ENCODE data around the gene RASA2. TPM values are rescaled to one million over a fixed set of nuclear protein-coding genes. Genes with fewer than 3 reads are reported as not detected.

Gene RASA2
- total RNA-seq, 1 donor from 2014 or later = 42.3 TPM

DNA sequence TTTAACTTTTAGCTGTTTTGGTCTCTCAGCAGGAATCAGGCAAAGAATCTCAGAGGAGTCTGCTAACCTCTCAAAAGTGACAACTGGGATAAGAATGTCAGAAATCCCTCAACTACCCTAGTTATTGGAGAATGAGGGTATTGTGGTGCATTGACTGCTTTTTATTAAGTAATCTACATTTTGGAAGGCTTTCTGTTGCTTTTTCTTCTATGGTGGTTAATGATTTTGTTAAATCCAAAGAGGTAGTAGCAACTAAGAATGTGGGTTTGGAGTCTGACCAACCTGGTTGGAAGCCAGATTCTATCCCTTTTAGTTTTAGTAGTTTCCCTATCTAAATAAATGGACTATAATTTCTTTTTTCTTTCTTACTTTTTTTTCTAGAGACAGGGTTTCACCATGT, 156.6 kb downstream of the RASA2 start:
- intact Hi-C loops (cut with micrococcal nuclease) = no loop called here
- Mint-ChIP-seq H3K9me3 (no peaks in the 10 kb centered on the region), H3K4me1 (no peaks in the 10 kb centered on the region), H3K4me3 (no peak overlapping the region), H3K27me3 (peaks cover 7% of the 10 kb centered on the region), H3K36me3 (ENCODE audit: low read depth) (no peaks in the 10 kb centered on the region), H3K27ac (no peak overlapping the region)
- TF ChIP-seq, protein P1, sequence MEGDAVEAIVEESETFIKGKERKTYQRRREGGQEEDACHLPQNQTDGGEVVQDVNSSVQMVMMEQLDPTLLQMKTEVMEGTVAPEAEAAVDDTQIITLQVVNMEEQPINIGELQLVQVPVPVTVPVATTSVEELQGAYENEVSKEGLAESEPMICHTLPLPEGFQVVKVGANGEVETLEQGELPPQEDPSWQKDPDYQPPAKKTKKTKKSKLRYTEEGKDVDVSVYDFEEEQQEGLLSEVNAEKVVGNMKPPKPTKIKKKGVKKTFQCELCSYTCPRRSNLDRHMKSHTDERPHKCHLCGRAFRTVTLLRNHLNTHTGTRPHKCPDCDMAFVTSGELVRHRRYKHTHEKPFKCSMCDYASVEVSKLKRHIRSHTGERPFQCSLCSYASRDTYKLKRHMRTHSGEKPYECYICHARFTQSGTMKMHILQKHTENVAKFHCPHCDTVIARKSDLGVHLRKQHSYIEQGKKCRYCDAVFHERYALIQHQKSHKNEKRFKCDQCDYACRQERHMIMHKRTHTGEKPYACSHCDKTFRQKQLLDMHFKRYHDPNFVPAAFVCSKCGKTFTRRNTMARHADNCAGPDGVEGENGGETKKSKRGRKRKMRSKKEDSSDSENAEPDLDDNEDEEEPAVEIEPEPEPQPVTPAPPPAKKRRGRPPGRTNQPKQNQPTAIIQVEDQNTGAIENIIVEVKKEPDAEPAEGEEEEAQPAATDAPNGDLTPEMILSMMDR (IDR thresholded peaks at IDR 0.05) = no peak
- no peak for ATAC-seq (ENCODE audit: low read depth)
- CTCF ChIA-PET = interaction anchor here (0.8 kb wide), 1 partner anchor 10 kb away, joined by 3 read pairs; no protein-coding TSS in a partner anchor
- POLR2A ChIA-PET = no interaction called here
- DNase-seq = no peak

DNA sequence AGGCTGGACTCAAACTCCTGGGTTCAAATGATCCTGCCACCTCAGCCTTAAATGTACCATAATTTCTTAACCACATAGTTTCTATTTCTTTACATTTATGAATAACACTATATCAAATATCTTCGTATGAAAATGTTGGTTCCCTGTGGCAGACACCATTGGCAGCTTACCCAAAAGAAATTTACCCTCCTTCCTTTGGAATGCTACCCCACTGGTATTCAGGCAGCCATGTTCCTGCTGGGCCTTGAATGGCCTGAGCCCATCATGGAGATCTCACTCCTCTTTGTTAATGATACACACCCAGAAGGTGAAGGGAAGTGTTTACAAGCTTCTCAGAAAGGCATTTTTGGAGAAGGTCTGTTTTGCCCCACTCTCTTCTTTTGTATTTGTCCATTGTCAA, 157.0 kb downstream of the RASA2 start:
- Mint-ChIP-seq H3K27me3 (peaks cover 5% of the 10 kb centered on the region), H3K4me3 (no peak overlapping the region), H3K27ac (no peak overlapping the region), H3K4me1 (no peaks in the 10 kb centered on the region), H3K9me3 (no peaks in the 10 kb centered on the region), H3K36me3 (ENCODE audit: low read depth) (no peaks in the 10 kb centered on the region)
- ATAC-seq (ENCODE audit: low read depth) (no peak), DNase-seq (no peak)
- intact Hi-C loops (cut with micrococcal nuclease) = loop anchor here (2.0 kb wide), 1 partner anchor 269 kb away; no protein-coding TSS in a partner anchor
- ChIA-PET POLR2A (no interaction called here), CTCF (interaction anchor here (0.8 kb wide), 1 partner anchor 10 kb away, joined by 3 read pairs; no protein-coding TSS in a partner anchor)
- TF ChIP-seq, protein P1 (IDR thresholded peaks at IDR 0.05) = no peak

DNA sequence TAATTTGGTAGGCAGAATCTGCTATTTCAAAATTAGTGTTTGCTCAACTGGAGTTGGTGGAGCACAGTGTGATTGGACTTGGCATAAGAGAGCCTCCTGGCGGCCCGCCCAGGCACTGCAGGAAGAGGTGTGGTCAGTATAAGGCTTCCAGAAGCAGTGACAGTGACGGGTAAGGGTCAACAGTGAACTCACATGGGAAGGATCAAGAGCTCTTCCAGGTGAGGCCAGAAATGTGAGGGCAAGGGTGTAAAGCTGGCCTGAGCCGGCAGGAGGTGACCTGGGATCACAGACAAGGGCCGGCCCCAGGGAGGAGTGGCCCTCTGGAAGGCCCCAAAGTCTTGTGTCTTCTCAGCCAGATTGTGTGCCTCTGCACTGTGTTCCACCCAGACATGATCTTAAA, 158.1 kb downstream of the RASA2 start:
- Mint-ChIP-seq H3K4me3 (no peak overlapping the region), H3K27me3 (peaks cover 5% of the 10 kb centered on the region), H3K4me1 (no peaks in the 10 kb centered on the region), H3K9me3 (no peaks in the 10 kb centered on the region), H3K36me3 (ENCODE audit: low read depth) (no peaks in the 10 kb centered on the region), H3K27ac (no peak overlapping the region)
- TF ChIP-seq, protein P1 (IDR thresholded peaks at IDR 0.05) = no peak
- ATAC-seq (ENCODE audit: low read depth) = peak; percentile 70
- ChIA-PET CTCF (interaction anchor here (1.1 to 1.2 kb wide), 2 partner anchors 185 to 186 kb away, joined by 3 read pairs; no protein-coding TSS in a partner anchor), POLR2A (no interaction called here)
- intact Hi-C loops (cut with micrococcal nuclease) = loop anchor here (1.0 to 2.0 kb wide), 2 partner anchors 185 to 268 kb away; no protein-coding TSS in a partner anchor
- peak; percentile 43 for DNase-seq

DNA sequence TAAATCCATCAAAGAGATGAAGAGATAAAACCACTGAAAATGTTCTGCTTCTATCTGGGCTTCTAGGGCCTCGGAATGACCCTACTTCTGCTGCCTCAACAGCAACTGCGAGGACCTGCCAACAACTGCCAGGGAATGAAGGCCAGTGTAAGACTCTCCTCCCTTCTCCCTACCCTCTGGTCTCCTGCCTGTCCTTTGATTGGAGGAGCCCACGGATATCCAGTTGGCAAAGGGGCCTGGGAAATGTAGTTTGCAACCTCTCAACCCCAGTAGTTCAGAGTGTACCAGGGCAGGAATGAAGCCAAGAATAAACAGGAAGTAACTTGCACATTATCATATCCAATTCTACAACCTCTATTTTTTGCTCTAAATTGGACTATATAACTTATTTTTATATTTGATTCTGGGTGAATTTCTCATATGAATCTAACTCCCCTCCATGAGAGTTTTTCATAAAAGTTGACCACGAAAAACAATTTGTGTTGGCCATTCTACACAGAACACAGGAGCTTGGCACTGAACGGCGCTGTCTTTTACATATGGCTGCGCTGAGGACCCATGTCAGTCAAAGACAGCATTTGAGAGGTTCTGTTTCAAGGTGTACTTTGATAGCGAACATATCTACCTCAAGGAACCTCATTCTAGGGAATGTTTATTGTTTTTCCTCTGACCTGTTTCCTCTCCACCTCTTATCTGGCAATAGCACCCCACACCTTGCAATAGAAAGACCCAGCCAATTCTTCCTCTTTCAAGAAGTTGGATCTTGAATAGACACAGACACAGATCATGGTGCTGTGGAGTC, 160.1 kb downstream of the RASA2 start:
- DNase-seq = no peak
- no peak overlapping the region for H3K27ac Mint-ChIP-seq
- H3K4me1 Mint-ChIP-seq = no peaks in the 10 kb centered on the region
- H3K9me3 Mint-ChIP-seq = no peaks in the 10 kb centered on the region
- POLR2A ChIA-PET = no interaction called here
- ATAC-seq (ENCODE audit: low read depth) = no peak
- TF ChIP-seq, protein P1 (IDR thresholded peaks at IDR 0.05) = no peak
- no peaks in the 10 kb centered on the region for H3K27me3 Mint-ChIP-seq
- intact Hi-C loops (cut with micrococcal nuclease) = loop anchor here (1.0 kb wide), 1 partner anchor 344 kb away; no protein-coding TSS in a partner anchor
- no peaks in the 10 kb centered on the region for H3K36me3 Mint-ChIP-seq (ENCODE audit: low read depth)
- no peak overlapping the region for H3K4me3 Mint-ChIP-seq
- CTCF ChIA-PET = interaction anchor here (0.7 kb wide), 1 partner anchor 731 kb away, joined by 3 read pairs; no protein-coding TSS in a partner anchor

DNA sequence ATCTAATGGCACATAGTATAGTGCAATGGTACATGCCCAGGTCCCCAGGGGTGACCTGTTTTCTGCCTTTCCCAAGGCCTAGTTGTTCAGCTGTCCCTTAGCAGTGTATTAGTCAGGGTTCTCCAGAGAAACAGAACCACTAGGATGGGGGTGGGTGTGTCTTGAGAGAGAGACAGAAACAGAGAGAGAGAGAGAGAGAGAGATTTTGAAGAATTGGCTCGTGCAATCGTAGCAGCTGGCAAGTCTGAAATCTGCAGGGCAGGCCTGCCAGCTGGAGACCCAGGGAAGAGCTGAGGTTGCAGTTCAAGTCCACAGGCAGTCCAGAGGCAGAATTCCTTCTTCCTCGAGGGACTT, 160.7 kb downstream of the RASA2 start:
- no peak overlapping the region for H3K27ac Mint-ChIP-seq
- no peaks in the 10 kb centered on the region for H3K9me3 Mint-ChIP-seq
- intact Hi-C loops (cut with micrococcal nuclease) = no loop called here
- no peak overlapping the region for H3K4me3 Mint-ChIP-seq
- CTCF ChIA-PET = no interaction called here
- POLR2A ChIA-PET = no interaction called here
- ATAC-seq (ENCODE audit: low read depth) = no peak
- no peaks in the 10 kb centered on the region for H3K27me3 Mint-ChIP-seq
- no peaks in the 10 kb centered on the region for H3K36me3 Mint-ChIP-seq (ENCODE audit: low read depth)
- no peaks in the 10 kb centered on the region for H3K4me1 Mint-ChIP-seq
- no peak for DNase-seq
- TF ChIP-seq, protein P1 (IDR thresholded peaks at IDR 0.05) = no peak
